HL-60 (cell line): Measurements from ENCODE around the gene SETBP1.

ENCODE experiments used
- POLR2AphosphoS5 ChIP-seq: IDR thresholded peaks from 2 replicates; pipeline ENCODE4 v1.6.1; 2012; ENCODE audit warnings: low read depth
- TF ChIP-seq, protein P1 (sequence below): IDR thresholded peaks from one replicate; pipeline ENCODE4 v1.5.1; 2011; ENCODE audit warnings: low read length, control low read depth, inconsistent platforms; ENCODE audit not compliant: insufficient read depth

DNA sequence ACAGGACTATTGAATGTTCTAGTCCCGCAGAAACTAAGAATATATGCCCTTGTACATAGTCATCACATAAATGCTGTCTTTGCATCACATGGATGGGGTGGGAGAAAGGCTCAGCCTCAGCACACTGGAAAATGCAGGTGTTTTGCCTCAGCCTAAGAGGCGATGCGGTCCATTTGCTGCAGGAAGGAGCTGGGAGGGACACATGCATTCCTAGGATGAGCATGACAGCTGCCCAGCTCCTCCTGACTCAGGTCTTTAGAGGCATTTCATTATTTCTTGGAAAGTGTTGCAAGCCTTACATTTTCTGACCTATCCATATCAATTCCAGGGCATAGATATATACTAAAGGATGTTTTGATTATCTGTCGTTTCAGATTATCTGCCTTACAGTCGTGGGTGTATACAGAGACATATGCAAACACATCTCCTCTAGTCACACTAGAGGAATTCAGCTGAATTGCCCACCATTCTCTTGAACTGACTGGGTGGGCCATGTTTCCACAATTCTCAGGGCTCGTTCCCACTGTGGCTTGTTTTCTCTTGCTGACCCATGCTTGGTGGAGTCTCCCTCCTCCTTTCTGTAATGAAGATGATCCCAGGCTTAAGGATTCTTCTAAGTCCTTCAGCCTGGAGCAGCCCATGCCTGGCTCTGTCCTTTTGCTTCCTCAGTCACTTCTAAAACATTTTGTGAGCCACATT, 156.9 kb downstream of the SETBP1 start:
- no peak for TF ChIP-seq POLR2AphosphoS5
- TF ChIP-seq, protein P1, sequence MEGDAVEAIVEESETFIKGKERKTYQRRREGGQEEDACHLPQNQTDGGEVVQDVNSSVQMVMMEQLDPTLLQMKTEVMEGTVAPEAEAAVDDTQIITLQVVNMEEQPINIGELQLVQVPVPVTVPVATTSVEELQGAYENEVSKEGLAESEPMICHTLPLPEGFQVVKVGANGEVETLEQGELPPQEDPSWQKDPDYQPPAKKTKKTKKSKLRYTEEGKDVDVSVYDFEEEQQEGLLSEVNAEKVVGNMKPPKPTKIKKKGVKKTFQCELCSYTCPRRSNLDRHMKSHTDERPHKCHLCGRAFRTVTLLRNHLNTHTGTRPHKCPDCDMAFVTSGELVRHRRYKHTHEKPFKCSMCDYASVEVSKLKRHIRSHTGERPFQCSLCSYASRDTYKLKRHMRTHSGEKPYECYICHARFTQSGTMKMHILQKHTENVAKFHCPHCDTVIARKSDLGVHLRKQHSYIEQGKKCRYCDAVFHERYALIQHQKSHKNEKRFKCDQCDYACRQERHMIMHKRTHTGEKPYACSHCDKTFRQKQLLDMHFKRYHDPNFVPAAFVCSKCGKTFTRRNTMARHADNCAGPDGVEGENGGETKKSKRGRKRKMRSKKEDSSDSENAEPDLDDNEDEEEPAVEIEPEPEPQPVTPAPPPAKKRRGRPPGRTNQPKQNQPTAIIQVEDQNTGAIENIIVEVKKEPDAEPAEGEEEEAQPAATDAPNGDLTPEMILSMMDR: no peak
